Astrocyte of the cerebellum (primary cell): ENCODE measurements around the gene ARRB1.

ENCODE experiments used
- DNase-seq: peaks from one replicate; pipeline ENCODE4 v3.0.0-alpha.2; 2011; ENCODE audit warnings: low read depth
- H3K4me3 ChIP-seq: 2 replicates; pipeline ENCODE4 v1.5.1; 2011; ENCODE audit warnings: mild to moderate bottlenecking, low read depth, low read length, moderate library complexity
- in situ Hi-C: cut with HindIII; loops from 2 replicates; pipeline ENCODE4 v1.10.0; 2017; ENCODE audit warnings: low sequenced_read_pairs
- TF ChIP-seq, protein P1 (sequence below): IDR thresholded peaks from 2 replicates; pipeline ENCODE4 v1.5.1; 2012; ENCODE audit warnings: low read length, low read depth, moderate library complexity, mild to moderate bottlenecking; ENCODE audit errors: missing control alignments

Gene ARRB1

DNA sequence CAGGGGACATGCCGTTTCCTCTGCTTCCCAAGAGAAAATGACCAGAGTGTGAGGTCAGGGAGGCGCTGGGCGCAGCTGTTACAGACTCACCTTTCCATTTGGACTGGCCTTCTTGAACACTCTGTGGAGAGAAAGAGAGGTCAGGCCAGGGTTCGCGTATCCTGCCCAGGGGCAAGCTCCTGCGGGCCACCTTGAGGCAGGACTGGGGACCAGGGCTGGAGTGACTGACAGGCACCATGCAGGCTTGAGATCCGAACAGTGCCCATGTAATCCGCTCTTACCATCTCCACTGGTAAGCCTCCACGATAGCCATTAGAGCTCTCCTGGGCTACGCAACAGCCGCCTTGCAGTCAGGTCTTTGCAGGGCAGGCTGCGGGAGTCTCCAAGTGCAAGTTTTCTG is 61.5 kb downstream of the ARRB1 start:
- TF ChIP-seq, protein P1, sequence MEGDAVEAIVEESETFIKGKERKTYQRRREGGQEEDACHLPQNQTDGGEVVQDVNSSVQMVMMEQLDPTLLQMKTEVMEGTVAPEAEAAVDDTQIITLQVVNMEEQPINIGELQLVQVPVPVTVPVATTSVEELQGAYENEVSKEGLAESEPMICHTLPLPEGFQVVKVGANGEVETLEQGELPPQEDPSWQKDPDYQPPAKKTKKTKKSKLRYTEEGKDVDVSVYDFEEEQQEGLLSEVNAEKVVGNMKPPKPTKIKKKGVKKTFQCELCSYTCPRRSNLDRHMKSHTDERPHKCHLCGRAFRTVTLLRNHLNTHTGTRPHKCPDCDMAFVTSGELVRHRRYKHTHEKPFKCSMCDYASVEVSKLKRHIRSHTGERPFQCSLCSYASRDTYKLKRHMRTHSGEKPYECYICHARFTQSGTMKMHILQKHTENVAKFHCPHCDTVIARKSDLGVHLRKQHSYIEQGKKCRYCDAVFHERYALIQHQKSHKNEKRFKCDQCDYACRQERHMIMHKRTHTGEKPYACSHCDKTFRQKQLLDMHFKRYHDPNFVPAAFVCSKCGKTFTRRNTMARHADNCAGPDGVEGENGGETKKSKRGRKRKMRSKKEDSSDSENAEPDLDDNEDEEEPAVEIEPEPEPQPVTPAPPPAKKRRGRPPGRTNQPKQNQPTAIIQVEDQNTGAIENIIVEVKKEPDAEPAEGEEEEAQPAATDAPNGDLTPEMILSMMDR: no peak
- DNase-seq: no peak
- in situ Hi-C loops: no loop called here
- H3K4me3 ChIP-seq: no peak overlapping the region

DNA sequence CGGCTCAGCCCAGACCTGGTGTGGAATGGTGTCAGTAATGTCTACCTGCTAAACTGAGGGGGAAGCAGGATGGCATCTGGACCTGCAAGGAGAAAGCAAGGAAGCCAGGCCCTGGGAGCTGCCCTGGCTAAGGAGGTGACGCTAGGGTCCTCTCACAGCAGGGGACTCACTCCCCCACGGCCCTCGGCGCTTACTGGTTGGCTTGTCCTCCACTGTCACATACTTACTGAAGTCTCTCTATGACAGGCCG is 62.0 kb downstream of the ARRB1 start:
- in situ Hi-C loops: no loop called here
- H3K4me3 ChIP-seq: no peak overlapping the region
- TF ChIP-seq, protein P1: no peak
- no peak for DNase-seq

DNA sequence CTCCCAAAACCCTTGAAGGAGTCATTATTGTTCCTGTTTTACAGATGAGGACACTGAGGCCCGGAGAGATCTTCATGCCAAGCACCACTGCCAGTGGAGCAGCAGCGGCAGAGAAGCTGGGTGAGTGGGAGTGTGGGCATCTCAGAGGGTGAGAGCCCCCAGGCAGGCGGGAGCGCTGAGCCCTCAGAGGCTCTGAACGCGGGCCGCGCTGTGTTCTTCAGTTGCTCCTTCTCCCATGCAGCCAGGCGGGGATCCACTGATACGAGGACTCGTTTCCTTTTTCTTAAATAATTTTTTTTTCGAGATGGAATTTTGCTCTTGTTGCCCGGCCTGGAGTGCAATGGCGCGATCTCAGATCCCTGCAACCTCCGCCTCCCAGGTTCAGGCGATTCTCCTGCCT is 63.9 kb downstream of the ARRB1 start:
- TF ChIP-seq, protein P1: no peak
- in situ Hi-C loops: no loop called here
- no peak overlapping the region for H3K4me3 ChIP-seq
- DNase-seq: no peak

DNA sequence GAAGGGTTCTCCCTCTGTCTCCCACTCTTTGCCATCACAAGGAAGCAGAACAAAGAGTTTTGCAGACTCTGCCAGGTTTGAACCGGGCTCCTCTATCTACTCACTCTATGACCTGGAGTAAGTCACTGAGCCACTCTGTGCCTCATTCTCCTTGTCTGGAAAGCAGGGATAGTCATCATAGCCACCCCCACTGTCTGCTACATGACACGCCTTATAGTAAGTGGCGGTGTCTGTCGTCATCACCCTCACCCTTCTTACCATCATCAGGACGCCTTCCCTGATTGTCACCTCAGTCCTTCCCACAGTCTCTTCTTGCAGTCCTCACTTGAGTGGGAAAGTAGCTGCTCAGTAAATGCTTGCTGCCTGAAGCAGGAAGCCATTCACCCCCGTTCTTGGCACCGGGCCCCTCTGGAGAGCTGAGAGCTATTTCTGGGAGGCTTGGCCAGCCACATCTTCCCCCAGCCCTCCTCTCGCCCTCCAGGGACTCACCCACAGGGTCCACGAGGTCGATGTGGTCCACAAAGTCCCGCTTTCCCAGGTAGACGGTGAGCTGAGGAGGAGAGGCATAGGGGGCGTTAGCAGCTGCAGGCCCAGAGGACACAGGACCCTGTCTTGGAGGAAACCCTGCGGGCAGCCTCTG is 64.5 kb downstream of the ARRB1 start:
- TF ChIP-seq, protein P1: no peak
- no peak overlapping the region for H3K4me3 ChIP-seq
- no peak for DNase-seq
- in situ Hi-C loops: no loop called here

DNA sequence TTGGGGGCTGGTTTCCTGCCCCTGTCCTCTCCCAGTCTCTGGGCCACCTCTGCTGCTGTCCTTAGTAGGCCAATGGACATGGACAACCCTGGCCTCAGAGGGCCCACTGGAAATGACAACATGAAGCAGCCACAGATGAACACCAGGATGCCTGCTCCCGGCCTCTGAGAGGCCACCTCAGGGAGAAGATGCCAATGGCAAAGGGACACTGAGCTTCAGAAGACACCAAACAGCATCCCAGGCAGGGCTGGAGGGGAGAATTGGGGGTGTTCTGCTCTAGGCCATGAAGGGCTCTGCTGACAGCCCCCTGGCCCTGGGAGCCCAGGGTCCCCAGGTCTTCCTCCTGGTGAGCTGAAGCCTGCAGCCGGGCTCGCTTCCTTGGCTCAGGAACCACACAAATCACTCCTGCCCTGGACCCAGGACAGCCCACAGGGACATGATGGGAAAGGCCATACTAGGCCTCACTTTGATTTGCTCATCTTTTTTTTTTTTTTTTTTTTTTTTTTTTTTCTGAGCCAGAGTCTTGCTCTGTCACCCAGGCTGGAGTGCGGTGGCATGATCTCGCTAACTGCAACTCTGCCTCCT is 65.6 kb downstream of the ARRB1 start:
- TF ChIP-seq, protein P1: no peak
- no peak for DNase-seq
- no peak overlapping the region for H3K4me3 ChIP-seq
- in situ Hi-C loops: no loop called here

DNA sequence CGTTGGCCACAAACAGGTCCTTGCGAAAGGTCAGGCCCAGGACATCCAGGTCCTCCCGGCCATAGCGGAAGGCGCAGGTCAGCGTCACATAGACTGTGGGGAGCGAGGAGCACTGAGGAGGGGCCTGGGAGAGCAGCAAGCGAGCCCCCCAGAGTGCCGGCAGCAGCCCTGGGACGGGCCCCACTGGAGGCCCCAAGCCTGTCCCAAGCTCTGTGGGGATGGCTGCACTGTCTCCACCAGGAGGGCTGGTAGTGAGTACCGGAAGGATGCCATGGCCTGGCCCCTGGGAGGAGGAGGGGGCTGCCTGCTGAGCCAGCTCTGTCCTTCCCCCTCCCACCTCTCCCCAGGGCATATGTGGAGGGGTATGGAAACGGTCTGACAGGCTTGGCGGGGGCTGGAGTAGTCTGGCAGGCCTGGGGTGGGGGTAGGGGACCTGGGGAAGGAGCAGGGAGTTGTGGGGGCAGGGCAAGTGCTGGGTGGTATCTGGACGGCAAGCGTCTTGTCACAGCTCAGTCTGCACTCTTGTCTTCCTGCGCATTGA is 68.0 kb downstream of the ARRB1 start:
- in situ Hi-C loops: no loop called here
- TF ChIP-seq, protein P1: no peak
- DNase-seq: no peak
- no peak overlapping the region for H3K4me3 ChIP-seq
